Left colon (tissue), 2 donors: ENCODE results near the gene MSH4. TPM values are rescaled to one million over a fixed set of nuclear protein-coding genes. Genes with fewer than 3 reads are reported as not detected.
"Not testable (repeated sequence)": the region's sequence is repeated elsewhere in the genome, so short reads cannot be mapped to it uniquely, and the experiment has no call there.

Experiments used
- ATAC-seq: fragments of 200-7000 bp; cut with Tn5 transposase; one replicate; pipeline ENCODE4 v1.9.1; 2020; ENCODE audit warnings: mild to moderate bottlenecking, moderate library complexity
- DNase-seq, 2 donors: peaks; one replicate each; pipeline ENCODE4 v3.0.0-alpha.2; 2020
- intact Hi-C, 2 donors: fragments of 100-400 bp; cut with DNase I in 1 of 2; cut with micrococcal nuclease in 1 of 2; formaldehyde crosslinking; loops; one replicate each; pipeline versions ENCODE4 v1.11.2 to v1.14.0; 2022; cut with DNase I, micrococcal nuclease
- total RNA-seq, 2 donors: library from RNA; stranded (reverse); fragmentation: NEBNext Ultra II Directional; extraction: Animal tissue kit (Norgen Biotek cat#: 25700); gene quantifications; one replicate each; pipeline ENCODE4 v1.2.1, GENCODE V29; 2021
- donor health status: DM: no; HTN: no; CAD: no.
- donor health status: DM: yes; HTN: yes; CAD: no.

MSH4 gene
- total RNA-seq, 2 donors from 2014 or later: 0.15 to 0.45 TPM

DNA sequence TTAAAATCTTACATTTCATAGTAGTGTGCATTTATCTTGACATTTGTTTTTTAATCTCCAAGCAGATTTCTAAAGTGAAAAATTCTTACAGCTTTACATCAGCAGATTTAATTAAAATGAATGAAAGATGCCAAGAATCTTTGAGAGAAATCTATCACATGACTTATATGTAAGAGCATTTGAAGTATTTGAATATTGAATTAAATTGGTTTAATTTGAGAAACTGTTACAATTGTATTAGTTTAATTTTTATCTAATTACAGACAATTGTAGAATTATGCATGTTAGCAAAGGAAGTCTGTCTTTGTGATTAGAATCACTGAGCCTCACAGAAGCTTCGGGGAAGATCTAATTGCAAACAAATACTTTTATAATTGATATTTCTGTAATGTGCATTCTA is 83.3 kb downstream of the MSH4 start:
- ATAC-seq (no peak), DNase-seq (no peak)
- intact Hi-C loops: no loop called here

DNA sequence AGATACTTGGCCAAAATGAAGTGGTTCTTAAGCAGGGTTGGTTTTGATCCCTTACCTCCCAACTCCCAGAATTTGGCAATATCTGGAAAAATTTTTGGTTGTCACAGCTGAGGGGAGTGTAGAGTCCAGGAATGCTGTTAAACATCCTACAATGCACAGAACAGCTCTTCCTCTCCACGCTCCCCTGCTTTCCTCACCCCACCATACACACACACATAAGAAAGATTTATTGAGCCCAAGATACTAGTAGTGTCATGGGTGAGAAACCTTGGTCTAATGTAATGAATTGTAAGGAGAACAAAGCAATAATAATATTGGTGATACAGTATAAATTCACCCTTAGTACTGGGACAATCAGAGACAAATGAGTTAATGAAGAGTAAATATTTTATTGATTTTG is 87.8 kb downstream of the MSH4 start:
- DNase-seq: no peak
- ATAC-seq: no peak
- intact Hi-C loops: no loop called here

DNA sequence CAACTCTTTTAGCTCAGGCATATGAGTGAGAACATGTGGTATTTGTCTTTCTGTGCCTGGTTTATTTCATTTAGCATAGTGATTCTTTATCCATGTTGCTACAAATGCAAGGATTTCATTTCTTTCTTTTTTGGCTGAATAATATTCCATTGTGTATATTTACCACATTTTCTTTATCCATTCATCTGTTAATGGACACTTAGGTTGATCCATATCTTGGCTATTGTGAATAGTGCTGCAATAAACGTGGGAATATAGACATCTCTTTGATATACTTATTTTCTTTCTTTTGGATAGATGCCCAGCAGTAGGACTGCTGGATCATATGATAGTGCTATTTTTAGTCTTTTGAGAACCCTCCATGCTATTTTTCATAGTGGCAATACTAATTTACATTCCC is 104.7 kb downstream of the MSH4 start:
- intact Hi-C loops: no loop called here
- DNase-seq: no peak
- ATAC-seq: no peak

- ATAC-seq (no peak), DNase-seq (no peak)
Observed at GRCh38 chr1:75908717-75909152, 112.1 kb downstream of the MSH4 start.

GRCh38 chr1:75916834-75917233 is 120.2 kb downstream of the MSH4 start:
- intact Hi-C loops: no loop called here
- DNase-seq (no peak), ATAC-seq (no peak)

More at GRCh38 chr1:75908717-75909152, 112.1 kb downstream of the MSH4 start:
- intact Hi-C loops: no loop called here

DNA sequence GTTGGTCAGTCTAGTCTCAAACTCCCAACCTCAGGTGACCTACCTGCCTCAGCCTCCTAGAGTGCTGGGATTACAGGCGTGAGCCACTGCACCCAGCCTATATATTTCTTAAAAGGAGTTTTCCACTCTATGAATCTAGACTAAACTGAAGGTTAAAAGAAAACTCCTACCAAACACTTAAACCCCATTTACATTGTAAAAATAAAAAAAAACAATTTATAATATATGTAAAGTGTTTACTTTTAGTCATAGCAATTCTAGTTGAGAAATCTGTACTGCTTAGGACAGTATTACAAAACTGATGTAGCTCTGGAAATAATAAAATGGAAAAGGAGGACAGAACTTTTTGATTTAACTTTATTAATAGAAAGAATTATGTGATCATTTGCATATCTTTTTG is 126.0 kb downstream of the MSH4 start:
- no peak for ATAC-seq

DNA sequence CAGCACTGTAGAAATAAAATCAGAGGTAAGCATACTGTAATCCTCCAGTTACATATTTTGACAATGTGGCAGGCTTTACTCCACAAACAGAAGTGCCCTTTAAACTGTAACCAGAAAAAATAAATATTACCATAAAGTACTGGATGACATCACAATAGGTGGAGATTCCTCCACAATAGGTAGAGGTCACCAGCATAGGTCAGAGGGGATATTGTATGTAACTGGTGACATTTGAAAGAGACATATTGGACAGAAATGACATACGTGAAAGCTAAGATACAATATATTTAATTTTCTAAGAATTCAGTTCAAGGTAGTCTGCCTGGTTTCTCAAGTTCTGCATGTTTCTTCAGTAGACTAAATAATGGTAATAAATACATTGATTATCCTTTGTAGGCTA is 135.6 kb downstream of the MSH4 start, which contains the start of gene ASB17:
TSS of gene ASB17 (minus strand) at position 101 of the 400 bp plus-strand sequence. CDS start 113 bp downstream, outside the sequence.
- intact Hi-C loops: no loop called here
- no peak for ATAC-seq

More for the DNA sequence above, 126.0 kb downstream of the MSH4 start:
- intact Hi-C loops: no loop called here
- no peak for DNase-seq

GRCh38 chr1:75937034-75937433 is 140.4 kb downstream of the MSH4 start:
- ATAC-seq: no peak
- no peak for DNase-seq
- intact Hi-C loops: no loop called here

More for the DNA sequence above, 135.6 kb downstream of the MSH4 start, which contains the start of gene ASB17:
- DNase-seq: no peak

DNA sequence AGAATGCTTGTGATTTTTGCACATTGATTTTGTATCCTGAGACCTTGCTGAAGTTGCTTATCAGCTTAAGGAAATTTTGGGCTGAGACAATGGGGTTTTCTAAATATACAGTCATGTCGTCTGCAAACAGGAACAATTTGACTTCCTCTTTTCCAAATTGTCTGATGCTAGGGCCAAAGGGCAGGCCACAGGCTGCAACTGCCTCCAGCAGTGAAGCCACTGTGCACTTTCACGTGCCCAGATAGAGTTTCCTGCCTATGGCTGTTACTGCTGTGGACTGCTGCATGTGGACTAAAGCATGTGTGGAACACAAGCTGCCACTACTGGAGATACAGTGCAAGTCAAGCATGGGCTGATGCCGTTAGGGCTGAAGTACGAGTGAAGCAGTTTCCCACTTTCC is 146.4 kb downstream of the MSH4 start:
- ATAC-seq, intact Hi-C loops, DNase-seq: not testable (repeated sequence)

DNA sequence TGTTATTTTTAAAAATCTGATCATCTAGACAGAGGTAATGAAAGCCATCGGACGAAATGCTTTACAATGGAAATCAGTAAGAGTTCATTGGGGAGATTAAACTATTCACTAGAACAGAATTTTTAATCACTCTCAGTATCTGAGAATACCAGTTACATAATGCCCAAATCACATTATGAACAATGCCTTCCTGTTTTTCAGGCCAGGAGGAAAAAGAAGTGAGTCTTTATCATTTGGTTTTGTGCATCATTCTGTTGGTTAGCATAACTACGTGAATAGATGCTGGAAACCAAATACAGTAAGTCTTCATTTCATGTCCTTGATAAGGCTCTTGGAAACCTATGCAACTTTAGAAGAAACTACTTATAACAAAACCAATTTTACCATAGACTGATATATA is 153.5 kb downstream of the MSH4 start:
- DNase-seq: no peak
- ATAC-seq: no peak
- intact Hi-C loops: no loop called here

DNA sequence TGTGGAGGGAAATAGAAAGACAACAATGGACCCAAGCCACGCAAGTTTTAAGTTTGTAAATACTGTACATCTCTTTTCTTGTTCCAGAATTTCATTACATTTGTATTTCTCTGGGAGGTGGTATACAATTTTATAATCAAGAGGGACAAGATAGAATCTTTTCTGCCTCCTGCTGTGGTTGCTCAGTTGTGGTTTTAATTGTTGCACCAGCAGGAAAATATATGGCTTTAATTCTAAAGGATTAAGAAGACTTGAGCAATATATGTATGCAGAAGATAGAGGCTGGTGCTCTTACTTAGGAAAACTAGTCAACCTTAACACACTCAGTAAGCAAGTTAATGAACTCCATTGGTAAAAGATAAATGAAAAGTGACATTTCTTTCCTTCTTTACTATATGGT is 155.3 kb downstream of the MSH4 start:
- DNase-seq (no peak), ATAC-seq (no peak)
- intact Hi-C loops: no loop called here

- DNase-seq: no peak
- ATAC-seq: no peak
- intact Hi-C loops: no loop called here
Observed at GRCh38 chr1:75953461-75953860, 156.8 kb downstream of the MSH4 start.

DNA sequence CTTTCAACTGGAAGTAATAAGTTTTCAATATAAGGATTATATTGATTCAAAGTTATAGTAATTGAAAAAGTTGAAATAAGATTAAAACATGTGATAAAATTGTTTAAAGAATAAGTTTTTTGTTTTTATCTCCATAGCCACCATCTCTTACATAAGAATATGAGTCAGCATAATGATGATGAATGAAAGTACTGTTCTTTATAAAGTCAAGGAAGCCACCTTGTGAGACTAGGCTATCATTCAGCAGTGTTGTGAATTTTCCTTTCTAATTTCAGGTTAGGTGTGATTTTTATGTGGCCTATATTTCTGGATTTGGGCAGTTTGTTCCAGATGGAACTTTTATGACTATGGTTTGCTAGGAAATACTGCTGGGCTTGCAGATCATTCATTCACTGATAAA is 157.9 kb downstream of the MSH4 start:
- DNase-seq (no peak), ATAC-seq (no peak)
- intact Hi-C loops: no loop called here

Other genes starting within 250 kb of the MSH4 start
- gene SLC44A5, start 185.8 kb upstream of the MSH4 start, total RNA-seq: 1 to 10 TPM; 6.7 to 8.4 TPM
- 10 to 100 TPM; 92.6 to 92.7 TPM for gene ACADM, start 72.2 kb upstream of the MSH4 start, total RNA-seq
- gene RABGGTB, start 10.6 kb upstream of the MSH4 start, total RNA-seq: 10 to 100 TPM; 49.7 to 68.5 TPM
- gene ASB17, start 135.5 kb downstream of the MSH4 start, total RNA-seq: not detected